Measurements from ENCODE around the gene ZNF519. TPM values are rescaled to one million over a fixed set of nuclear protein-coding genes. Genes with fewer than 3 reads are reported as not detected.

Gene ZNF519
- total and polyA plus RNA-seq, 12 donors, result 1.0 to 5.8 (median 2.7) TPM

DNA sequence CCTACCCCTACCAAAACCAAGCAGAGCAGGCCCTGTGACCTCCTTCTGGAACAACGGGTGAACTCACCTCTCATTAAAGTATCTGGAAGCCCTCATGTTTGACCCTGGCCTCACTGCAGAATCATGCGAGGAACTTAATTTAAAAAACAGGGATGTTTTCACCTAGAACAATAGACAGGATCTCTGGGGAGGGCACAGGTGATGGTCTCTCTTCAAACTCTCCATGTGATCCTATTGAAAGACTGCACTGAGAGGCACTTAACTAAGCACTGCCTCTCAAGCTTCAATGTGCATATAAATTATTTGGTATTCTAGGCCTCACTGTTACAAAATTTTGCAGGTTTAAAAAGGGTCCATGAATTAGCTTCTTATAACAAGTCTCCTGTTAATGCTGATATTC is 7.5 kb downstream of the ZNF519 start:
- ATAC-seq, result no peak
- DNase-seq, result no peak
- intact Hi-C loops (cut with DNase I), result no loop called here
- Histone ChIP-seq H3K36me3 (no peaks in the 10 kb centered on the region), H3K4me3 (no peak overlapping the region), H3K27me3 (no peaks in the 10 kb centered on the region), H3K27ac (no peak overlapping the region), H3K9me3 (no peaks in the 10 kb centered on the region), H3K4me1 (no peaks in the 10 kb centered on the region)
- 51 to 66% methylated on average over 2 of the region's 2 CpGs for WGBS, 2 donors
- TF ChIP-seq, protein P1, sequence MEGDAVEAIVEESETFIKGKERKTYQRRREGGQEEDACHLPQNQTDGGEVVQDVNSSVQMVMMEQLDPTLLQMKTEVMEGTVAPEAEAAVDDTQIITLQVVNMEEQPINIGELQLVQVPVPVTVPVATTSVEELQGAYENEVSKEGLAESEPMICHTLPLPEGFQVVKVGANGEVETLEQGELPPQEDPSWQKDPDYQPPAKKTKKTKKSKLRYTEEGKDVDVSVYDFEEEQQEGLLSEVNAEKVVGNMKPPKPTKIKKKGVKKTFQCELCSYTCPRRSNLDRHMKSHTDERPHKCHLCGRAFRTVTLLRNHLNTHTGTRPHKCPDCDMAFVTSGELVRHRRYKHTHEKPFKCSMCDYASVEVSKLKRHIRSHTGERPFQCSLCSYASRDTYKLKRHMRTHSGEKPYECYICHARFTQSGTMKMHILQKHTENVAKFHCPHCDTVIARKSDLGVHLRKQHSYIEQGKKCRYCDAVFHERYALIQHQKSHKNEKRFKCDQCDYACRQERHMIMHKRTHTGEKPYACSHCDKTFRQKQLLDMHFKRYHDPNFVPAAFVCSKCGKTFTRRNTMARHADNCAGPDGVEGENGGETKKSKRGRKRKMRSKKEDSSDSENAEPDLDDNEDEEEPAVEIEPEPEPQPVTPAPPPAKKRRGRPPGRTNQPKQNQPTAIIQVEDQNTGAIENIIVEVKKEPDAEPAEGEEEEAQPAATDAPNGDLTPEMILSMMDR (IDR thresholded peaks at IDR 0.05), result no peak

DNA sequence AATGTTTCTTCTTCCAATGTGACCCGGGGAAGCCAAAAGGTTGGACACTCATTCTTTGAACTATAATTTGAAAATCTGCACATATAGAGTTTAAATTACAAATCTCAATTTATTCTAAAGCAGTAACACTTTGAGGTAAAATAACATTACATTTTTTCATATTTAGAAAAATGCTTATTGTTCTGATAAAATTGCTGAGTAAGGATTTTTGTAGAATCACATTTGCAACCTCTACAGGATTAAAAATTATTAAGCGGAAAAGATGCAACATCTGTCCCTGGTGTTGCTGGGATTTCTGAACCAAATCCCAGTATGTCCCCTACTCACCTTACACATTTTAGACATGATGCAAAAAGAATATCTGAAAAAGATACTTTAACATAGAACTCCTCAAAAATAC is 10.1 kb downstream of the ZNF519 start:
- Histone ChIP-seq H3K4me3 (no peak overlapping the region), H3K36me3 (no peaks in the 10 kb centered on the region), H3K27ac (no peak overlapping the region), H3K27me3 (no peaks in the 10 kb centered on the region), H3K9me3 (peaks cover 0 to 5% (median 0%) of the 10 kb centered on the region in 11 donors), H3K4me1 (no peaks in the 10 kb centered on the region)
- 98% methylated on average over 2 of the region's 2 CpGs for WGBS, 2 donors
- TF ChIP-seq, protein P1 (IDR thresholded peaks at IDR 0.05), result no peak
- intact Hi-C loops (cut with DNase I), result no loop called here
- no peak for DNase-seq
- ATAC-seq, result no peak

DNA sequence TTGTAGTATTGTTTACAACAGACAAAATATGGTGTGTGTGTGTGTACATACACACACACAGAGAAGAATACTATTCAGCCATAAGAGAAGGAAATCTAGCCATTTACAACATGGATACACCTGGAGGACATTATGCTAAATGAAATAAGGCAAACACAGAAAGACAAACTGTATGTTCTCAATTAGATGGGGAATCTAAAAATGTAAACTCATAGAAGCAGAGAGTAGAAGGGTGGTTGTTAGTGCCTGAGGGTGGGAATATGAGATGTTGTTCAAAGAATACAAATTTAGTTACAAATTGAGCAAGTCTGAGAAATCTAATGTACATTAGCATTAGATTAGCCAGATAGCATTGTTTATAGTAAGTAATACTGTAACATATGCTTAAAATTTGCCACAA is 11.3 kb downstream of the ZNF519 start:
- DNase-seq (no peak), ATAC-seq (no peak)
- Histone ChIP-seq H3K27me3 (no peaks in the 10 kb centered on the region), H3K36me3 (peaks cover 0 to 6% (median 0%) of the 10 kb centered on the region in 9 donors), H3K9me3 (peaks cover 0 to 17% (median 8%) of the 10 kb centered on the region in 11 donors), H3K4me3 (no peak overlapping the region), H3K27ac (no peak overlapping the region), H3K4me1 (no peaks in the 10 kb centered on the region)
- intact Hi-C loops (cut with DNase I), result no loop called here
- TF ChIP-seq, protein P1 (IDR thresholded peaks at IDR 0.05), result no peak

DNA sequence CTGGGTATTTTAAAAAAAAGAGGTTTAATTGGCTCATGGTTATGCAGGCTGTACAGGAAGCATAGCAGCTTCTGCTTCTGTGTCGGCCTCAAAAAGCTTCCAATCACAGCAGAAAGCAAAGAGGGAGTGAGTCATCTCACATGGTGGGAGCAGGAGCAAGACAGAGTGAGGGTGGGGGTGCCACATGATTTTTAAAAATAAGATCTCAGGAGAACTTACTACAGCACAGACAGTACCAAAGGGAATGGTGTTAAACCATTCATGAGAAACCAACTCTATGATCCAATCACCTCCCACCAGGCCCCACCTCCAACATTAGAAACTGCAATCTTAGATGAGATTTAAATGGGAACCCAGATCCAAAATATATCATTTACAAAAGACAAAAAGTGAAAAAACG is 14.6 kb downstream of the ZNF519 start:
- DNase-seq (no peak), ATAC-seq (no peak)
- Histone ChIP-seq H3K4me1 (no peaks in the 10 kb centered on the region), H3K27me3 (no peaks in the 10 kb centered on the region), H3K27ac (no peak overlapping the region), H3K36me3 (peaks cover 0 to 6% (median 0%) of the 10 kb centered on the region in 9 donors), H3K4me3 (no peak overlapping the region), H3K9me3 (peaks cover 0 to 36% (median 14%) of the 10 kb centered on the region in 11 donors)
- 92 to 94% methylated on average over 2 of the region's 2 CpGs for WGBS, 2 donors
- TF ChIP-seq, protein P1 (IDR thresholded peaks at IDR 0.05), result no peak
- intact Hi-C loops (cut with DNase I), result no loop called here

All from heart right ventricle (tissue), 16 donors.